T1000 (cell line): ENCODE measurements around the gene GPBP1L1.
"Not testable (repeated sequence)": the region's sequence is repeated elsewhere in the genome, so short reads cannot be mapped to it uniquely, and the experiment has no call there.

Experiments
- DNase-seq: peaks from one replicate; lab custom pipeline; 2025; ENCODE audit warnings: mixed read lengths; lab: John Stamatoyannopoulos, UW

GPBP1L1 gene

DNA sequence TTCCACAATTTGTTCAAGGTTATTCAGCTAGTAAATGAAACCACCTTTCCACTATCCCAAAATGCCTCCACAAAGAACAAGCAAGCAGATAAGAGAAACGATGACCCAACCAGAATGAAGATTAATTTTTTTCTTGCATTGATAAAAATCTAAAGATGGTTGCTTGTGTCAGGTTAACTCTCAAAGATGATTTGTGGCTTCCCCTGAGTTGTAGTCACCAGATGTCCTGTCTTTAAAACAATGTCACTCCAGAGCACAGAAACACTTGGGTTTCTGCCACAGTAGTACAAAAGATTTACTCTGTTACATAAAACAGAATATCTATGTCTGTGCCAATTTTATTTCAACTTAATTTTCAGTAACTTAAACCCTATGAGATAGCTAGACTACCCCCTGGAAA lies 51.1 kb downstream of the GPBP1L1 start:
- DNase-seq: no peak

DNA sequence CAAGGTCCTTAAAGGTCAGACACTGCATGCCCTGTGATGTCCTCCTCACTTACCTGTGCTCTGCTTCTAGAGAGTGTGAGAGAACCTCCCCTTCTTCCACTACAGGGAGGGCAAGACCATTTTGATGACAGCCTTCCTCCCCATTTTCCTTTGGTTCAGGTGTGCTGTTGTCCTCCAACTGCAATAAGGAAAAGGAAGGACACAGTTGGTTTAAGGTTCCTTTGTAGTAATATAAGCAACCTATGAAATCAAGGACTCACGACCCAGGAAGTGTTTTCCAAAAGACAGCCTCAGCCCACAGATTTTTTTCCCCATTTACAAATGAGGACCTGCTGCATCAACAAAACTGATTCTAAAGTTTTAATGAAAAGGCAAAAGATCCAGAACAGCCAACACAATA lies 55.9 kb downstream of the GPBP1L1 start:
- no peak for DNase-seq

DNA sequence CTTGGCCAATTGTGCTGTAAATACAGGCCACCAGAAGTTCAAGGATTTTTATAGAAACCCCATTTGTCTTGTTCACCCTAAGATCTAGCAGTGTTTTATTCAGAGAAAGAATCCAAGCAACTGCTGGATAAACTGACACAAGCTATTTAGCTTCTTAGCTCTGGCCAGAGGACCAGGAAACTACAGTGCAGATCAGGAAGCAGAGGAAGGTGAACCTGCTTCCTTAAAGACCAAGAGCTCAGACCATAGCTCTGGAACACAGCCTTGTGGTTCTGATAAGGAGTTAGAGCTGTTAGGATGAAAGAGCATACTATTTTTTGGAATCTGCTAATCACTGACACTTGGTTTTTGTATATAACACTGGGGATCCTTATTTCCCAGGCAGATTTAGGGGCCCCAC lies 57.3 kb downstream of the GPBP1L1 start:
- no peak for DNase-seq

DNA sequence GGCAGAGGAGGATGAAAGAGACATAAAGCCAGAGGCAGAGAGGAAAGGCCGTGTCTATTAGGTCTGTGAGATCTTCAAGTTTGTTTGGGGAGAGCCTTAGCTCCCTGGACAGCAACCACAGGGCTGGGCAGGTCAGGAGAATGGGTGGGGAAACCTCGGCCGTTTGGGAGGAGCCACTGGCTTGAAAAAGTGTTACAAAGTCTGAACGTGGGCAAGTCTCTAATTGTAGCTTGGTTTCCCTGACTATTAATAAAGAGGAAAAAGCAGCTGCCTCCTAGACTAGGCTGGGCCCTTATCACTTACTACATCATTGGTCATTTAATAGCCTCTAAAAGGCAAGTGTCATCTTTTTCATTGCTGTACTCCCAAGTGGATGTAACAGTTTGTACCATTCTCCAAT lies 62.4 kb downstream of the GPBP1L1 start, which contains the start of gene CCDC17:
Gene CCDC17 (minus strand): TSS at position 83 of the 400 bp plus-strand sequence. CDS start 145 bp downstream, outside the sequence.
- DNase-seq: no peak

DNA sequence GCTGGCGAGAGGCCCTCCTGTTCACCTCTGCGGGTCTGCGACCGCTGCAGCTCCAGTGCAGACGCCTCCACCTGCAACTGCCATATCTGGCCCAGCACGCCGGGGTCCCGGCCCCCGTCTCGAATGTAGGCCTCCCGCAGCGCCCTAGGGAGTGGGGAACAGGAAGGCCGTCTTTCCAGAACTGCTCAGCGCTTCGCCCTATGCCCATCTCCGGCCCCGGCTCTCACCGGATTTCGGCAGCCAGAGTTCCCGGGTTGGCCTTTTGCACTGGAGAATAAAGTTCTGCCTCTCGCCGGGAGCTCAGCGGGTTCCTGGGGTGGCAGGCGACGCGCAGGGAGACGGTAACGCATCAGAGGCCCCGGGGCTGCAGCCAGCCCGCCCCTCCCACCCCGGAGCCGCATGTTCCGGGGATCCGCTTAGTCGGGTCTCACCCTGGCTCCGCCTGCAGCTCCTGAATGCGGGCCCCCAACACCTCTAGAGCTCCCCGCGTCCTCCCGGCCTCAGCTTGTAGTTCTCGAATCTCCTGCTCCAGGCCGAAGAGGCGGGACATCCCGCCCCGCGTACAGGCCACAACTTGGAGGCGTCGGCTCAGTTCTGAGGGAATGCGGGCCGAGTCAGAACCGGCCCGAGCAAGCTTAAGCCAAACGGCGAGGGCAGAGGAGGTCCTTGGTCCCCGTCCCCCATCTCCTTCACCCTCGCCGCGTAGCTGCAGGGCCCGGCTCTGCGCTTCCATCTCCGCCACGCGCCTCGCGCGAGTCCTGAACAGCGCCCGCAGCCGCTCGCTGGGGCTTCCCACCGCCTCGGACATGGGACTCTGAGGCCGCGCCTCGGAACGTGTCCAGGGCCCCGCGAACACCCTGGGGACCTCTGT lies 63.6 kb downstream of the GPBP1L1 start:
- DNase-seq: no peak

DNA sequence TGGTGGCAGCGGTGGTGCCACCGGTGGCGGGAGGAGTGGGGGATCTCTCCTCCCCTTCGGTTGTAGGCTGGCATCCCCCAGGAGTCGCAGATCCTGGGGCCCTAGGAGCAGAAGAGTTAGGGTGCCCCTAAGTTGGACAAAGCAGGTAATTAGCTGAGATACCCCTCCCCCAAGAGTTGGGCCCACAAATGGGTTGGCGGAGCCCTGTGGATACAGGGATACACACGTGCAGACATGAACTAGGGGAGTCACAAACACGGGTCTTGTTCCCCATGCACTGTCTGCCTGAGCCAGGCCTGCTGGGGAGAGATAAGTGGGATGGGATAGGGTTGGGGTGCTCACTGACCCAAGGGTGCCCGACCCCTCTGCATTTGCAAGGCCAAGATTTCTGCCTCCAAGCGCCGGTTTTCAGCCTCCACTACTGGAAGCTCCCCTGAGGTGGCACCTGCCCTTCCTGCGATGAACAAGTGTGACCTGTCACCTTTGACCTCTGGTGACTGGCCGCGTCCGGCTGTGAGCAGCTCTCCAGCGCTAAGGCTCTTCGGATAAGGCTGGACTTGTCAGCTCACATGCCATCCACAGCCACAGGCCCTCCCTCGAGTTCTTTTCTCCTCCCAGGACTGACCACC lies 64.3 kb downstream of the GPBP1L1 start:
- DNase-seq: no peak

DNA sequence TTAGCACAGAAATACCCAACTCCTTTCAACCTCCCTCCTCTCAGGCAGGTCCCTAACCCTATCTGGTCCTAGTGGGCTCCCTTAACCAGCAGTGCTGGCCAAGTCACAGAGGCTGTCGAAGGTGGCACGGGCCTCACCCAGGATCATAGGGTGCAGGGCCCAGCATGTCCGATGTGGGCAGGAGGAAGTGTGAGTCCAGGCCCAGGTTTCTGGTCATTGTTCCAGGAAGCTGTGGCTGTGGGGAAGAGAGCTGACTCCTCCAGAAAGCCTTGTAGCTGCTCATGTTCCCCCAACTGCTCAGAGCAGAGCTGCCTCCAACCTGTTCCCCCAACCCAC lies 64.9 kb downstream of the GPBP1L1 start:
- DNase-seq: no peak

DNA sequence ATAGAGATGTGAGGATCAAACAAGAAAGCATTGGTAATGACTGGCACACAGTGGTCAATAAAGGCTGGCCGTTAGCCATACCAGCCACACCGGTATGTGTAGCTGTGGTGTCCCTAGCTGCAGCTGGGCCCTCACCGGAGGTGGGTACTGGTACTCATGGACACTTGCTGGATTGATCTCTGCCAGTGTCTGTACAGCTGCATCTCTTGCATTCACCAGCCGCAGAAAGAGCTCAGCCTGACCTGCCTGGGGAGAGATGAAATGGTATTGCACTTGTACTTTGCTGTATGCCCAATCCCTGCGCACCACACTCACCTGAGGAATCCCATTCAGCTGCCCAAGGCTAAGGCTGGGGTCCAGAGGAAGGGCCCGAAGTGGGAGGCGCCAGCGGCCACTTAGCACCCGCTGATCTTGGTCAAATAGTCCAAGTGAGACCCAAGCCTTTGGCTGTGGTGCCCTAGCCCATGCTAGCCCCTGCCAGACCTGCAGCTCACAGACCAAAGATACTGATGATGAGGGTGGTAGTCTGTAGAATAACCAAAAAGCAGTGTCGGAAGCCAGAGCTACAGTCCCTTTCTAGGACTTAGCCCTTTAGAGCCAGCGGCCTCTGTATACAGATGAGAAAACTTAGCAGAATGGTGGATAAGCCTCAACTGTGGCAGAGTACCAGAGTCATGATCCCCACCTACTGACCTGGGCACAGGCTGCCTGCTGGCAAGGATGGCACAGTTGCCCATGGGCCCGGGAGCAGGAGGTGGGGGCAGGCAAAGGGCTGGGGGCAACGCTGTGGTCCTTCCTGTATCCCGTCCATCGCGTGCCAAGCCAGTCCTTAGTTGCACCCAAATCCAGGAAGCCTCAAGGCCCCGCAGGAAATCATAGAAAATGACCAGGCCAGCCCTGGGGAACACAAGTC lies 65.5 kb downstream of the GPBP1L1 start:
- DNase-seq: no peak

DNA sequence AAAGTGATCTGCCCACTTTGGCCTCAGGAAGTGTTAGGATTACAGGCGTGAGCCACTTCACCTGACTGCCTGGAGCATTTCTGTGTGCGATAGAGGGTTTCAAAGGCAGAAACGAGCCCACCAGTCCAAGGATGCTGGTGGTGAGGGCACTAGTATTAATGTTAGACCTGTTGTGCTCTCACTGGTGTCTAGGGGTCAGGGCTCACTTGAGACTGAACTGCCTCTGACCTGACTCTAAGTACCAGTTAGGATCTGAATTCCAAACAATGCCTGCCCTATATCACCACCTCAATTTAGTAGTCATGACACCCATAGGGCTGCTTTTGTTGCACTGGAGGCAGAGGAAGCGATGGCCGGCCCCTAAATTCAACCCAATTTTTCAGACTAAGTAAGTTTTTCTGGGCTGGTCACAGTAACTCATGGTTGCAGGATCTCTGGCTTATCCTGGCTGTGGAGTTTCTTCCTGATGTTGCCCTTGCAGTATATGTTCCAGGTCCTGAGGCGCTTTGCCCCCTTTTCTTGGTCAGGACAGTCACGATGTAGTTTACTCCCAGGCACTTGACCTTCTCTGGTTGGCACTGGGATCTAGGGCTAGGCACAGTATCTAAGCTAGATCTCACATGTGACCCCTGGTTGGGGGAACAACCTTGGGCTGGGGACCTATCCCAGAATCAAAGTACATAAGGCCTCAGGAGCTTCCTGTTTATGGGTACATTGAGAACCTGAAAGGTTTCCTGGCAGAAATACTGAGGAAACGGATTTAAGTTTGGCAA lies 67.0 kb downstream of the GPBP1L1 start:
- DNase-seq: no peak

DNA sequence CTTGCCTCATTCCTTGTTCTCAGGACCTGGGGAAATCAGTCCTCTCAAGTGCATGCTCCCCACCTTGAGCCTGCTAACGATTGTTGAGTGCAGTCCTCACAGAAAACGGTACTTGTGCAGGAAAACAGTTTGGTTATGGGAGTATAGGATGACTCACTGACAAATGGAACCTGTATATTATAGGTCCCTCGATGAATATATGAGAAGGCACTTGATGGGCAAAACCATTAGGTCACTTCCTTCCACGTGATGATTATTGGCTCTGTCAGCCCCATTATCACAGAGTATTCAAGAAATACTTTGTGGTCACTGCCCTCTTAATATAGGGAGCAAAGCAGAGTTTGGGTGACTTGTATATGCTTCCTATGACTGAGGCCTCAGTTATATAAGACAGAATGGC lies 68.7 kb downstream of the GPBP1L1 start:
- no peak for DNase-seq

DNA sequence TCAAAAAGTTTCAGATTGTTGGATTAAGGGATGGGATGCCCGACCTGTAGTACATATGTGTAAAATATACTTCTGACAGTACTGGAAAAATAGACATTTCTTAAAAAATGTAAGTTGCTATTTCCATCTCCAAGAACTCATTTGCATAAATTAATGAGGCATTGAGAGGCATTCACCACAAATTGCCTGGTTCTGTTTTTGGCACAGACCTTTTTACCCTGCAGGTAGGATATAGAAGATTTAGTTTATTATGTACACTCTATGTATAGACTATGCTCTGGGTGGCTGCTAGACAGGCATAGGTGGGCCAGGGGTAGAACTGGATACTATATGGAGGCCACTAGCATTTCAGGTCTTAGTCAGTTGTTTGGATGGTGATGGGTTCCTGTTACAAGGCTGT lies 70.4 kb downstream of the GPBP1L1 start:
- DNase-seq: no peak

DNA sequence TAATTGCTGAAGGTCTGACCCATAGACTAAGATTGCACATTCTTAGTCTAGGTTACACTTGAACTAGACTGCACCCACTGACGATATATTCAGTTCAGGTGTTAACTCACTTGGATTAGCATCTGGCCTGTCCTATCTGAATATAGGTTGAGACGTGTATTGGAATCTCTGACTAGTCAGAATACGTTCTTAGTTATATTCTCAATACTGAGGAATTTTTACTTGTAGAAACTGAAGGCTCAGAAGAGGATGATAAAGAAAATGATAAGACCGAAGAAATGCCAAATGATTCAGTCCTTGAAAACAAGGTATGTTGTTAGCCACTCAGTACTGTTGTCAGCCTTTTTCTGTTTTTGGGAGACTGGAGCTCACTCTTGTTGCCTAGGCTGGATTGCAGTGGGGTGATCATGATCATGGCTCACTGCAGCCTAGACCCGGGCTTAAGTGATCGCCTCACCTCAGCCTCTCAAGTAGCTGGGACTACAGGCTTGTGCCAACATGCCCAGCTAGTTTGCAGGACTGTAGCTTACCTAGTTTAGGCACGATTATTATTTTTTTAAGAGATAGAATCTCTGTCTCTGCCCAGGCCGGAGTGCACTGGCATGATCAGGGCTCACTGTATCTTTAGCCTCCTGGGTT lies 73.3 kb downstream of the GPBP1L1 start:
- DNase-seq: no peak

DNA sequence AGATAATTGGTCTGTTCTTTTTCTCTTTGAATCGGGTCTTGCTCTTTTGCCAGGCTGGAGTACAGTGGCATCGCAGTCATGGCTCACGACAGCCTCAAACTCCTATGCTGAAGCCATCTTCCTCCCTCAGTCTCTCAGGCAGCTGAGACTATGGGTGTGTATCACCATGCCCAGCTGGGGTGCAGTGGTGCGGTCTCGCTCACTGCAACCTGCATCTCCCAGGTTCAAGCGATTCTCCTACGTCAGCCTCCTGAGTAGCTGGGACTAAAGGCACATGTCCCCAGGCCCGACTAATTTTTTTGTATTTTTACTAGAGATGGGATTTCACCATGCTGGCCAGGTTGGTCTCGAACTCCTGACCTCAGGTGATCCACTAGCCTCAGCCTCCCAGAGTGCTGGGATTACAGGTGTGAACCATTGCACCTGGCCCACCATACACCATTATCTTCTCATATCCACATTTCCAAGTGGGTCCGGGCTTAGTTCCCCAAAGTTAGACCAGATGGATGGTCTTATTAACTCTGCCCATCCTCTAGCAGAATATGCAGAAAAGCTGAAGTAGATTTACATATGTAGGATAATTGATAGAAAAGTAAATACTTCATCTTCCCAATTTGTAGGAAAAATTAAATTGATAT lies 75.6 kb downstream of the GPBP1L1 start:
- DNase-seq: no peak

DNA sequence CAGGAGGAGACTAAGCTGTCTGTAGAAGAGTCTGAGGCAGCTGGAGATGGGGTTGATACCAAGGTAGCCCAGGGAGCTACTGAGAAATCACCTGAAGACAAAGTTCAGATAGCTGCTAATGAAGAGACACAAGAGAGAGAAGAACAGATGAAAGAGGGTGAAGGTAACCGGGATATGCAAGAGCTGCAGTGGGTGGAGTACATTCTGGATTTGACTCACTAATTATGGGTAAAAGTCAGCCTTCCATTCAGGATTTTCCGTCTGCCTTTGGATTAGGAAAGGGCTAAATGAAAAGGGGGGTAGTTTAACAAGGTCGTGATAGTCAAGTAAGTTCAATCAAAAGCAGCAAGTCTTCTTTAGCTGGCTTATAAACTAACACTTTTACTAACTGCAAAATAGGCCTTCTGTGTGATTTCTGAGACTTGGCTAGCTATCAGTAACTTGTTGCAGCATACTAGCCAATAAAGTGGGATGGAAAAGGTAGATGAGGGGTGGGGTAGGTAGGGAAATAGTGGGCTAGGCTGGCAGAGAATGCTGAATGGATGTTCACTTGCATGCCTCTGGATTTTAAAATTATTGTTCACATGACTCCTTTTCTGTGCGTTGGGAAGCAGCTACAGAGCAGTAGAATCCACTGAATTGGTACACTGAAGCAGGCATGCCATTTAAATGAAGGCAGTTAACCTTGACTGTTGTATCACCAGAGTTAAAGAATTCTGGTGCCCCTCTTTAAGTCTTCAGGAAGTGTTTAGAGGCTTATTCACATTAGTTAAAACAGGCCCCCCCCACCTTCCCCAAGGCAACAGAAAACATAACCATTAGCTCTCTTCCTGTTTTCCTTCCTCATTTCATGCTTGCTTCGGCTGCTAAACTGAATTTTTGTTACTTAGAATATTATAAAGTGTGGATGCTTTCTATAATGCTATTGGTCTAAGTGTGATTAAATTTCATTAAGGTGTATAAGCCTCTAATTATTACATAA lies 77.9 kb downstream of the GPBP1L1 start:
- DNase-seq: no peak

DNA sequence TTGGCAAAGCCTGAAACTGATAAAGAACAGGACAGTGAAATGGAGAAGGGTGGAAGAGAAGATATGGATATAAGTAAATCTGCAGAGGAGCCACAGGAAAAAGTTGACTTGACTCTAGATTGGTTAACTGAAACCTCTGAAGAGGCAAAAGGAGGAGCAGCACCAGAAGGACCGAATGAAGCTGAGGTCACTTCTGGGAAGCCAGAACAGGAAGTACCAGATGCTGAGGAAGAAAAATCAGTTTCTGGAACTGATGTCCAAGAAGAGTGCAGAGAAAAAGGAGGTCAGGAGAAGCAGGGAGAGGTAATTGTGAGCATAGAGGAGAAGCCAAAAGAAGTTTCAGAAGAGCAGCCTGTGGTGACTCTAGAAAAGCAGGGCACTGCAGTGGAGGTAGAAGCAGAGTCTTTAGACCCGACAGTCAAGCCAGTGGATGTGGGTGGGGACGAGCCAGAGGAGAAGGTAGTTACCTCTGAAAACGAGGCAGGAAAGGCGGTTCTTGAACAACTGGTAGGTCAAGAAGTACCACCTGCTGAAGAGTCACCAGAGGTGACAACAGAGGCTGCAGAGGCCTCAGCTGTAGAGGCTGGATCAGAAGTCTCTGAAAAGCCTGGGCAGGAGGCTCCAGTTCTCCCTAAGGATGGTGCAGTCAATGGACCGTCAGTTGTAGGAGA lies 78.8 kb downstream of the GPBP1L1 start:
- DNase-seq: no peak

DNA sequence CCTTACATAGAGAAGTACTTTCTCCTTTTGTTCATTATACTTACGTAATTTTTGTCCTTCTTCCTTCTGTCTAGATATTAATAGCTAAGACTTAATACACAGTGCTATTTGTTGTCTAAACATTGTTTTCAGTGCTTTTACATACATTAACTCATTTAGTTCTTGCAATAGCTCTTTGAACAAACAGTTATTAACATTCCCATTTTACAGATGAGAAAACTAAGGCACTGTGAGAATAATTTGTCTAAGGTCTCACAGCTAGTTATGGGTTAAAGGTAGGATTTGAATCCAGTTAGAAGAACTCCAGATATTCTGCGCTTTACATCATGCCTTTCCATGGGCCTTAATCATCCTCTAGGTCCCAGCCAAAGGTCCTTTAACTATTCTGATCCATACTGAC lies 82.1 kb downstream of the GPBP1L1 start:
- DNase-seq: no peak

DNA sequence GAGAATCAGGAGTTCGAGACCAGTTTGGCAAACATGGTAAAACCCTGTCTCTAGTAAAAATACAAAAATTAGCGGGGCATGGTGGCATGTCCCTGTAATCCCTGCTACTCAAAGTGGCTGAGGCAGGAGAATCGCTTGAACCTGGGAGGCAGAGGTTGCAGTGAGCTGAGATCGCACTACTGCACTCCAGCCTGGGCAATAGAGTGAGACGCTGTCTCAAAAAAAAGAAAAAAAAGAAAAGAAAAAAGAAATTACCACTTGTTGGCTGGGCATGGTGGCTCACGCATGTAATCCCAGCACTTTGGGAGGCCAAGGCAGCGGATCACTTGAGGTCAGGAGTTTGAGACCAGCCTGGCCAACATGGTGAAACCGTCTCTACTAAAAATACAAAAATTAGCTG lies 89.6 kb downstream of the GPBP1L1 start:
- DNase-seq: not testable (repeated sequence)

DNA sequence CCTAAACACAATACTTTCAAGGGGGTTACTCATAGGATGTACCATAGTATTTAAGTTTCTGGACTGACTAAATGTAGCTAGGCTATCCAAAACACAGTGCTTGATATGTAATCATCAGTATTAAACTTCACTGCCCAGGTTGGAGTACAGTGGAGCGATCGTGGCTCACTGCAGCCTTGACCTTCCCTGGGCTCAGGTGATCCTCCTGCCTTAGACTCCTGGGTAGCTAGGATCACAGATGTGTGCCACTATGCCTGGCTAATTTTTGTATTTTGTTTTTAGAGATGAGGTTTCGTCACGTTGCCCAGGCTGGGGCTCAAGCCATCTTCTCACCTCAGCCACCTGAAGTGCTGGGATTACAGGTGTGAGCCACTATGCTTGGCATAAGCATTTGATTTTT lies 91.9 kb downstream of the GPBP1L1 start:
- DNase-seq: no peak

DNA sequence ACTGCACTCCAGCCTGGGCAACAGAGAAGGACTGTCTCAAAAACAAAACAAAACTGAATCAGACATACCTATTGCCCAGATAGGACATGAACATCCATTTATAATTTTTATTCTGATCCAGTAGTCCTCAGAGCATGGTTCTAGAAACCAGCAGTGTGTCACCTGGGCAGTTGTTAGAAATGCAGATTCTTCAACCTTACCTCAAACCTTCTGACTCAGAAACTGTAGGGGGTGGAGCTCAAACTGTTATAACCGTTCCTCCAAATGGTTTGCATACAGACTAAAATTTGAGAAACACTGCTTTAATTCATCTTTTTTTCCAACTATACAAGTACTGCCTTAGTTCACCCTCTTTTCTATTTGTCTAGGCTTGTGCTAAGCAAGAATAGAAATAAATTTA lies 96.5 kb downstream of the GPBP1L1 start:
- no peak for DNase-seq
